Lung (tissue), 12 donors: ENCODE results near the gene IL36RN. TPM values are rescaled to one million over a fixed set of nuclear protein-coding genes. Genes with fewer than 3 reads are reported as not detected.

Experiments used
- ATAC-seq: fragments of 200-7000 bp; cut with Tn5 transposase; one replicate; pipeline ENCODE4 v1.9.1; 2020; ENCODE audit warnings: moderate number of reproducible peaks; ENCODE audit not compliant: insufficient read depth, low FRiP score
- DNase-seq, 3 donors: peaks; one replicate each; pipeline ENCODE4 v3.0.0-alpha.2; 2013 to 2017
- H3K27ac ChIP-seq, 2 donors: one replicate each; pipeline ENCODE4 v1.5.1; 2013; ENCODE audit warnings: mild to moderate bottlenecking in 2 of 2, moderate library complexity in 2 of 2, control low read depth in 1 of 2, inconsistent platforms in 1 of 2, low read depth in 1 of 2, low read length in 1 of 2
- H3K27me3 ChIP-seq, 3 donors: one replicate each; pipeline ENCODE4 v1.5.1; 2013; ENCODE audit warnings: low read length in 2 of 3; ENCODE audit not compliant: control insufficient read depth in 3 of 3, insufficient read depth in 3 of 3
- H3K36me3 ChIP-seq, 4 donors: one replicate each; pipeline ENCODE4 v1.5.1; 2013; ENCODE audit warnings: low read length in 4 of 4, mild to moderate bottlenecking in 1 of 4, moderate library complexity in 1 of 4; ENCODE audit not compliant: control insufficient read depth in 4 of 4, insufficient read depth in 4 of 4
- H3K4me1 ChIP-seq, 5 donors: one replicate each; pipeline ENCODE4 v1.5.1; 2013; ENCODE audit warnings: low read length in 5 of 5, mild to moderate bottlenecking in 2 of 5, moderate library complexity in 1 of 5; ENCODE audit not compliant: control insufficient read depth in 5 of 5, insufficient read depth in 5 of 5
- H3K4me3 ChIP-seq: one replicate; pipeline ENCODE4 v1.5.1; 2013; ENCODE audit warnings: mild to moderate bottlenecking, control low read depth, moderate library complexity
- H3K9ac ChIP-seq, 2 donors: one replicate each; pipeline ENCODE4 v1.5.1; 2013; ENCODE audit warnings: low read length in 2 of 2, control low read depth in 1 of 2; ENCODE audit not compliant: insufficient read depth in 1 of 2
- H3K9me3 ChIP-seq, 4 donors: one replicate each; pipeline ENCODE4 v1.5.1; 2013; ENCODE audit warnings: low read length in 3 of 4, mild to moderate bottlenecking in 1 of 4, moderate library complexity in 1 of 4; ENCODE audit not compliant: control insufficient read depth in 4 of 4, insufficient read depth in 3 of 4
- CTCF ChIP-seq: IDR thresholded peaks from 2 replicates; pipeline ENCODE4 v1.5.1; 2012; ENCODE audit warnings: mild to moderate bottlenecking; ENCODE audit errors: control extremely low read depth, extremely low read depth
- WGBS, 2 donors: extraction: QIAGEN DNeasy Blood & Tissue Kit; methylation state at CpG; one replicate each; pipeline ENCODE4 v1.1.7; 2013; 5-methylcytosine and 5-hydroxymethylcytosine counted together
- polyA plus RNA-seq, 2 donors: library from polyadenylated mRNA; stranded (reverse); fragments of 200-250 nt; gene quantifications; one replicate each; pipeline ENCODE4 v1.2.1, GENCODE V29; 2013
- total RNA-seq, 2 donors: library from RNA; depleted of rRNA in 1 of 2; stranded (reverse); fragments of >200 nt in 1 of 2; gene quantifications; one replicate each; pipeline ENCODE4 v1.2.1, GENCODE V29; 2014 to 2021
- donor health status: control.
- donor health status: control.
- donor health status: Bipolar disorder and iron deficiency.
- donor health status: healthy.
- donor health status: DM: yes; HTN: yes; CAD: no.

Gene IL36RN
- total and polyA plus RNA-seq, 4 donors = 0.01 to 0.09 TPM; not detected in 2

DNA sequence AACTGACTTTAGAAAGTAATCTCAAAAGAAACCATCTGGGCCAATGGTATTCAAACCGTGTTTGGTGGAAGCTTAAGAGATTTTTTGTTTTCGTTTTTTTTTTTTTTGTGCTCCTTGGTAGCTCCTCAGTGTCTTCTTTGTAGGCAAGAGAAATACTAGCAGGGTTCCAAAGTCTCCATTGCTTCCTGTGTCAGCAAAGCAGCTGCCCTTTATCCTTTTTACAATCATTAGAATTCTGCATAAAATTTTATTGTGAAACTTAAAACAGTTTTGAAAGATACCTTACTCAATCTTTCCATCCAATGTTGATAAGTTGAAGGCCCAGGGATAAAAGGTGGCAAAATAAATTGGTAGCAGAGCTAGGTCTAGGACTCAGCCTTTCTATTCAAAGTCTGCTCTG is 9.3 kb downstream of the IL36RN start:
- 82 to 99% methylated on average over 2 of the region's 2 CpGs for WGBS, 2 donors
- Histone ChIP-seq H3K36me3 (no peaks in the 10 kb centered on the region), H3K4me3 (no peak overlapping the region), H3K9me3 (peaks cover 0 to 1% (median 0%) of the 10 kb centered on the region in 4 donors), H3K9ac (no peak overlapping the region), H3K4me1 (peaks cover 0 to 9% (median under 1%) of the 10 kb centered on the region in 5 donors), H3K27ac (no peak overlapping the region), H3K27me3 (no peaks in the 10 kb centered on the region)
- no peak for TF ChIP-seq CTCF
- no peak for DNase-seq
- no peak for ATAC-seq

DNA sequence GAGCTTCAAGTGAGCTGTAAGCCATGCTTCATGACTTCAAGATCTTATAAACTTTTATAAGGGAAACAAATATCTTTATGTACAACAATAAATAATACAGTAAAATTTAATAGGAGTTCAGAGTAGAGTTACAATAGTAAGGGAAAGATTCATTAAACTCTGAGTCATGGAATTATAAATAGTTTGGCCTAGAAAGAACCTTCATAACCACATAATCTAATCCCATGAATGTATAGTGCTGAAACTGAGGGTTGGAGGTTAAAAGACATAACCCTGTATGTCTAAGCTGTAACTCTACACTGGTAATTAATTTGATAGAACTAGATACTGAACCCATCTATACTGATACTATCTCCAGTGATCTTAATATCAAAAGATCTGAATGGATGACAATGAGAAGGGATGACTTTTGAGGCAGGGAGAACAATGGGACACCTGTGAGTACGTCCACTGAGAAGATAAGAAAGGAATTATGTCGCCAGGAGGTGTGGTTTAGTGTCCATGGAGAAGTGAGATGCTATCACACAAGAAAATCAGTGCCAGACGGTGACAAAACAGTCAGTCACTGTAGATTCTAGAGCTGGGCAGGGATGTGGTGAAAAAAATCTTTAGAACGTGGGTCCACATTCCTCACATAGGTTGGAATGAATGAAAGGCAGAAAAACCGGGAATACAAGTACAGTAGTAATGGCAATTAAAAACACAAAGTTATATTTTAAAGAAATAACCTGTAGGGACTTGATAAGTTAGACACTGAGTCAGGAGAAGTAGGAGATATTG is 9.9 kb downstream of the IL36RN start:
- 34 to 55% methylated on average over 5 of the region's 5 CpGs for WGBS, 2 donors
- H3K27me3 ChIP-seq = no peaks in the 10 kb centered on the region

GRCh38 chr2:113069676-113070605 is 10.9 kb downstream of the IL36RN start:
- no peak overlapping the region for H3K9ac ChIP-seq
- peaks cover 0 to 17% (median 5%) of the 10 kb centered on the region in 5 donors for H3K4me1 ChIP-seq
- 84 to 90% methylated on average over 4 of the region's 4 CpGs for WGBS, 2 donors
- ATAC-seq = no peak
- H3K4me3 ChIP-seq = no peak overlapping the region
- no peak for DNase-seq
- no peaks in the 10 kb centered on the region for H3K36me3 ChIP-seq
- peaks cover 0 to 1% (median 0%) of the 10 kb centered on the region in 4 donors for H3K9me3 ChIP-seq
- H3K27ac ChIP-seq = no peak overlapping the region
- H3K27me3 ChIP-seq = no peaks in the 10 kb centered on the region
- no peak for TF ChIP-seq CTCF

More for the DNA sequence above, 9.9 kb downstream of the IL36RN start:
- H3K36me3 ChIP-seq = no peaks in the 10 kb centered on the region
- no peak for ATAC-seq
- H3K4me3 ChIP-seq = no peak overlapping the region
- TF ChIP-seq CTCF = no peak
- DNase-seq = peak in 2 of 3 donors; percentile 20 to 48
- peaks cover 0 to 14% (median 3%) of the 10 kb centered on the region in 5 donors for H3K4me1 ChIP-seq
- H3K9me3 ChIP-seq = peaks cover 0 to 1% (median 0%) of the 10 kb centered on the region in 4 donors
- H3K27ac ChIP-seq = no peak overlapping the region
- no peak overlapping the region for H3K9ac ChIP-seq
